HEK293 (cell line): ENCODE data around the gene OR6N2.

Experiments
- ZNF23 ChIP-seq: fragments of 450-650 bp; formaldehyde crosslinking; IDR thresholded peaks from 2 replicates; pipeline ENCODE4 v1.5.1; 2016; ENCODE audit warnings: missing biosample characterization, missing genetic modification characterization, borderline replicate concordance
- ZNF37A ChIP-seq: fragments of 450-650 bp; IDR thresholded peaks from 2 replicates; pipeline ENCODE4 v1.5.1; 2018; ENCODE audit warnings: missing biosample characterization, missing genetic modification characterization
- ZNF530 ChIP-seq: fragments of 450-650 bp; formaldehyde crosslinking; IDR thresholded peaks from 2 replicates; pipeline ENCODE4 v1.5.1; 2016; ENCODE audit warnings: low read depth, missing biosample characterization, missing genetic modification characterization
- TF ChIP-seq, protein P1 (sequence below): fragments of 450-650 bp; formaldehyde crosslinking; IDR thresholded peaks from 2 replicates; pipeline ENCODE4 v1.5.1; 2016; ENCODE audit warnings: missing biosample characterization, missing genetic modification characterization

DNA sequence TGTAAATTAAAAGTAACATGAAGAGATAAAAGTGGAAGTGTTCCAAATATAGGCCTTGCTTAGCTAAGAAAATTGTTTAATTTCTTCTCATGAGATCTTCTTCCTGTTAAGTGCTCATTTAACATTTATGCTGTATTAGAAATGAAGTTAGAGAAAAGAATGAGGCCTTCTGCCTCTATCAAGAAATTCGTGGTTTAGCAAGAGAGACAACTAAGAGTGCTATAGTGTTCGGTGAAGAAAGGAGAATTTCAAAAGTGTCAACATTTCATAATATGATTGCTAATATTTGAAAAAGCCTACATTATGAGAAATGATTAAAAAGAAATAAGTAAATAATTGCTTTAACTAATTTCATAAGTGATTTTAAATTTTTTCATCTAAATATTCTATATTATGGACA is 31.3 kb upstream of the OR6N2 start:
- TF ChIP-seq ZNF23 (tag by site-specific recombination) (no peak), ZNF530 (tag by site-specific recombination) (no peak), ZNF37A (tag by site-specific recombination) (no peak)
- TF ChIP-seq, protein P1, sequence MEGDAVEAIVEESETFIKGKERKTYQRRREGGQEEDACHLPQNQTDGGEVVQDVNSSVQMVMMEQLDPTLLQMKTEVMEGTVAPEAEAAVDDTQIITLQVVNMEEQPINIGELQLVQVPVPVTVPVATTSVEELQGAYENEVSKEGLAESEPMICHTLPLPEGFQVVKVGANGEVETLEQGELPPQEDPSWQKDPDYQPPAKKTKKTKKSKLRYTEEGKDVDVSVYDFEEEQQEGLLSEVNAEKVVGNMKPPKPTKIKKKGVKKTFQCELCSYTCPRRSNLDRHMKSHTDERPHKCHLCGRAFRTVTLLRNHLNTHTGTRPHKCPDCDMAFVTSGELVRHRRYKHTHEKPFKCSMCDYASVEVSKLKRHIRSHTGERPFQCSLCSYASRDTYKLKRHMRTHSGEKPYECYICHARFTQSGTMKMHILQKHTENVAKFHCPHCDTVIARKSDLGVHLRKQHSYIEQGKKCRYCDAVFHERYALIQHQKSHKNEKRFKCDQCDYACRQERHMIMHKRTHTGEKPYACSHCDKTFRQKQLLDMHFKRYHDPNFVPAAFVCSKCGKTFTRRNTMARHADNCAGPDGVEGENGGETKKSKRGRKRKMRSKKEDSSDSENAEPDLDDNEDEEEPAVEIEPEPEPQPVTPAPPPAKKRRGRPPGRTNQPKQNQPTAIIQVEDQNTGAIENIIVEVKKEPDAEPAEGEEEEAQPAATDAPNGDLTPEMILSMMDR (tag by site-specific recombination) = no peak
